HepG2 (cell line): ENCODE measurements around the gene GNG12. TPM values are rescaled to one million over a fixed set of nuclear protein-coding genes. Genes with fewer than 3 reads are reported as not detected.
A peak's percentile ranks its signal among the peaks of the same experiment; 100 is the strongest.

Experiments
- AHR ChIP-seq: IDR thresholded peaks from 2 replicates; pipeline ENCODE4 v1.6.1; 2018; ENCODE audit warnings: missing genetic modification reagents, missing compliant biosample characterization
- FOXK1 ChIP-seq: sonication (generic); formaldehyde crosslinking; IDR thresholded peaks from 2 replicates; pipeline ENCODE4 v1.4.0; 2020; ENCODE audit warnings: low read depth, missing genetic modification reagents, borderline replicate concordance
- HMGXB4 ChIP-seq, 2 experiments: sonication (generic) in 1 of 2; formaldehyde crosslinking in 1 of 2; IDR thresholded peaks; 2 replicates each; pipeline versions ENCODE4 v1.4.0 to v1.6.1; 2018 to 2020; ENCODE audit warnings: missing genetic modification reagents in 2 of 2, borderline replicate concordance in 1 of 2, low read depth in 1 of 2, mild to moderate bottlenecking in 1 of 2, missing biosample characterization in 1 of 2
- HNRNPK ChIP-seq: fragments of 200-400 bp; formaldehyde crosslinking; IDR thresholded peaks from 2 replicates; pipeline ENCODE4 v1.6.1; 2018; ENCODE audit warnings: low read length, low read depth, moderate library complexity, mild to moderate bottlenecking; ENCODE audit not compliant: poor library complexity, severe bottlenecking
- IRF2 ChIP-seq: IDR thresholded peaks from 2 replicates; pipeline ENCODE4 v1.6.1; 2018; ENCODE audit warnings: missing genetic modification reagents, missing compliant biosample characterization
- RBM39 ChIP-seq: fragments of 200-400 bp; formaldehyde crosslinking; IDR thresholded peaks from one replicate; pipeline ENCODE4 v1.6.1; 2018; ENCODE audit warnings: antibody characterized with exemption, mild to moderate bottlenecking, low read depth, low read length; ENCODE audit not compliant: poor library complexity, severe bottlenecking
- SIN3A ChIP-seq: IDR thresholded peaks from 2 replicates; pipeline ENCODE4 v1.6.1; 2011; ENCODE audit warnings: low read depth, mild to moderate bottlenecking, control low read depth, low read length, borderline replicate concordance
- SNRNP70 ChIP-seq: fragments of 200-400 bp; formaldehyde crosslinking; IDR thresholded peaks from 2 replicates; pipeline ENCODE4 v1.6.1; 2017; ENCODE audit warnings: mild to moderate bottlenecking, low read depth, low read length, moderate library complexity
- TCF12 ChIP-seq, 2 experiments: fragments of 450-650 bp in 1 of 2; sonication (generic) in 1 of 2; formaldehyde crosslinking in 1 of 2; IDR thresholded peaks; 2 replicates each; pipeline versions ENCODE4 v1.6.1 to v1.8.0; 2017 to 2022; ENCODE audit warnings: antibody characterized with exemption in 1 of 2, mild to moderate bottlenecking in 1 of 2, missing genetic modification reagents in 1 of 2, moderate library complexity in 1 of 2
- ZBTB8A ChIP-seq: sonication (generic); formaldehyde crosslinking; IDR thresholded peaks from 2 replicates; pipeline ENCODE4 v1.4.0; 2020; ENCODE audit warnings: mild to moderate bottlenecking, low read depth, missing genetic modification reagents, borderline replicate concordance
- ZFP37 ChIP-seq: sonication (generic); formaldehyde crosslinking; IDR thresholded peaks from 2 replicates; pipeline ENCODE4 v1.4.0; 2020; ENCODE audit warnings: missing genetic modification reagents, borderline replicate concordance
- ZFP82 ChIP-seq: sonication (generic); formaldehyde crosslinking; IDR thresholded peaks from 2 replicates; pipeline ENCODE4 v1.5.1; 2020; ENCODE audit warnings: mild to moderate bottlenecking, missing genetic modification reagents, borderline replicate concordance
- ZNF101 ChIP-seq: sonication (generic); formaldehyde crosslinking; IDR thresholded peaks from 2 replicates; pipeline ENCODE4 v1.4.0; 2020; ENCODE audit warnings: mild to moderate bottlenecking, low read depth, missing genetic modification reagents, borderline replicate concordance
- ZNF17 ChIP-seq: sonication (generic); formaldehyde crosslinking; IDR thresholded peaks from 2 replicates; pipeline ENCODE4 v1.5.0; 2020; ENCODE audit warnings: mild to moderate bottlenecking, missing genetic modification reagents
- ZNF567 ChIP-seq: sonication (generic); formaldehyde crosslinking; IDR thresholded peaks from 2 replicates; pipeline ENCODE4 v1.8.1; 2023; ENCODE audit warnings: mild to moderate bottlenecking, missing genetic modification reagents, borderline replicate concordance
- ZNF572 ChIP-seq: sonication (generic); formaldehyde crosslinking; IDR thresholded peaks from 2 replicates; pipeline ENCODE4 v1.5.1; 2020; ENCODE audit warnings: mild to moderate bottlenecking, missing genetic modification reagents
- ZNF660 ChIP-seq: sonication (generic); formaldehyde crosslinking; IDR thresholded peaks from 2 replicates; pipeline ENCODE4 v1.5.1; 2020; ENCODE audit warnings: mild to moderate bottlenecking, low read depth, missing genetic modification reagents, borderline replicate concordance
- ZNF740 ChIP-seq: sonication (generic); formaldehyde crosslinking; IDR thresholded peaks from 2 replicates; pipeline ENCODE4 v1.4.0; 2020; ENCODE audit warnings: missing genetic modification reagents
- ZNF83 ChIP-seq: sonication (generic); formaldehyde crosslinking; IDR thresholded peaks from 2 replicates; pipeline ENCODE4 v1.4.0; 2020; ENCODE audit warnings: missing genetic modification reagents, mild to moderate bottlenecking, borderline replicate concordance
- ZSCAN9 ChIP-seq: IDR thresholded peaks from 2 replicates; pipeline ENCODE4 v1.6.1; 2016; ENCODE audit warnings: borderline replicate concordance
- polyA plus RNA-seq, 8 experiments: library from polyadenylated mRNA; depleted of rRNA in 3 of 8; stranded (reverse) in 7 of 8; unstranded in 1 of 8; fragments of >200 nt; fragmentation: Illumina TruSeq in 4 of 8; extraction: Trizol in 4 of 8; gene quantifications; 2 replicates each; pipeline versions ENCODE4 v1.2.1 to v1.2.3, GENCODE V29; 2011 to 2016; ENCODE audit warnings: low read depth in 4 of 8, missing spikeins in 1 of 8, mixed read lengths in 1 of 8; ENCODE audit not compliant: insufficient read depth in 1 of 8
- total RNA-seq, 5 experiments: library from RNA; depleted of rRNA; stranded (reverse); fragments of >200 nt; fragmentation: Illumina TruSeq; extraction: Trizol; gene quantifications; 2 replicates each; pipeline ENCODE4 v1.2.3, GENCODE V29; 2016; ENCODE audit warnings: low read depth in 1 of 5
- TF ChIP-seq, protein P1 (sequence below): fragments of 450-650 bp; IDR thresholded peaks from 2 replicates; pipeline ENCODE4 v1.6.1; 2016
- TF ChIP-seq, protein P2 (sequence below): IDR thresholded peaks from 2 replicates; pipeline ENCODE4 v1.6.1; 2012; ENCODE audit warnings: low read length, improper control_type of control experiment

The GNG12 gene
- total and polyA plus RNA-seq, 2 of the 13 experiments (the other 11 are each of a cell fraction or from before 2014, with no cell fraction given), result 0.11 TPM

DNA sequence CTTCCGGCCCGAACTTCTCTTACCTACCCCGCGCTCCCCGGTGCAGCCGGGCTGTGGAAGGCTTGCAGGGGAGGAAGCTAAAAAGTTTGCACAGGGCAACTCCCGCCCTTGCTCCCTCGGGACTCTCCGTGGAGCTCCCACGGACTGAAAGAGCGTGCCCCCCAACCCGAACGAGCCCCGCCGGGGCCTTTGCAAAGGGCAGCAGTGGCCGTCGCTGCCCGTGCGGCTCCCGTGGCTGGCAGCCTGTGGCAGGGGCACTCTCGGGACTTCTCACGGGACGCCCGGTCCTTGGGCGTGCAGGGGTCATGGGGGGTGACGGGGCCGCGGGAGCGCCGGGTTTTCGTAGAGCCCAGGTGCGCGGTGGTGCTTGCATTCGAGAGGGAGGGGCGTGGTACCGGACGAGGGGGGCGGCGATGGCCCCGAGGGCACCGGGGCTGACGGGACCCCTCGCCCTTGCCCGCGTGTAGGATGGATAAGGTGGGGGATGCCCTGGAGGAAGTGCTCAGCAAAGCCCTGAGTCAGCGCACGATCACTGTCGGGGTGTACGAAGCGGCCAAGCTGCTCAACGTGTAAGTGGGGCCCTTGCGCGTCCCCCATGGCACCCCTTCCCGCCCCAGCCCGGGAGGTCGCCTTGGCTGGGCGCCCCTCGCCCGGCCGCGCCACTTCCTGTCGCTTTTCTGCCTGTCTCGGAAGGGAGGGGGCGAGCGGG lies 147.6 kb downstream of the GNG12 start (continued):
- TF ChIP-seq HNRNPK (no peak), ZFP82 (CRISPR knock-in tag) (peak; percentile 60; the same call in 1 of the 2 replicates), ZNF83 (no peak; the same call in 1 of the 2 replicates), IRF2 (CRISPR knock-in tag) (no peak), TCF12 (IDR thresholded peaks at IDR 0.05) (no peak), TCF12 (CRISPR knock-in tag; IDR thresholded peaks at IDR 0.05) (no peak), ZNF17 (peak; percentile 1; the same call in 1 of the 2 replicates), SNRNP70 (no peak), SIN3A (no peak), ZNF567 (no peak), RBM39 (peak; percentile 57), AHR (no peak), ZFP37 (CRISPR knock-in tag) (no peak), ZNF101 (CRISPR knock-in tag) (no peak), ZNF572 (no peak), ZBTB8A (CRISPR knock-in tag) (no peak), HMGXB4 (CRISPR knock-in tag; IDR thresholded peaks at IDR 0.05; ENCODE audit: borderline replicate concordance in 1 of 2, low read depth in 1 of 2) (peak in 1 of 2 experiments; percentile 17; a peak in 3 of 4 replicates), ZSCAN9 (CRISPR knock-in tag) (no peak), FOXK1 (no peak), ZNF660 (CRISPR knock-in tag) (no peak), ZNF740 (CRISPR knock-in tag) (no peak)
- TF ChIP-seq, protein P1, sequence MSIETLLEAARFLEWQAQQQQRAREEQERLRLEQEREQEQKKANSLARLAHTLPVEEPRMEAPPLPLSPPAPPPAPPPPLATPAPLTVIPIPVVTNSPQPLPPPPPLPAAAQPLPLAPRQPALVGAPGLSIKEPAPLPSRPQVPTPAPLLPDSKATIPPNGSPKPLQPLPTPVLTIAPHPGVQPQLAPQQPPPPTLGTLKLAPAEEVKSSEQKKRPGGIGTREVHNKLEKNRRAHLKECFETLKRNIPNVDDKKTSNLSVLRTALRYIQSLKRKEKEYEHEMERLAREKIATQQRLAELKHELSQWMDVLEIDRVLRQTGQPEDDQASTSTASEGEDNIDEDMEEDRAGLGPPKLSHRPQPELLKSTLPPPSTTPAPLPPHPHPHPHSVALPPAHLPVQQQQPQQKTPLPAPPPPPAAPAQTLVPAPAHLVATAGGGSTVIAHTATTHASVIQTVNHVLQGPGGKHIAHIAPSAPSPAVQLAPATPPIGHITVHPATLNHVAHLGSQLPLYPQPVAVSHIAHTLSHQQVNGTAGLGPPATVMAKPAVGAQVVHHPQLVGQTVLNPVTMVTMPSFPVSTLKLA, result no peak
- TF ChIP-seq, protein P2, sequence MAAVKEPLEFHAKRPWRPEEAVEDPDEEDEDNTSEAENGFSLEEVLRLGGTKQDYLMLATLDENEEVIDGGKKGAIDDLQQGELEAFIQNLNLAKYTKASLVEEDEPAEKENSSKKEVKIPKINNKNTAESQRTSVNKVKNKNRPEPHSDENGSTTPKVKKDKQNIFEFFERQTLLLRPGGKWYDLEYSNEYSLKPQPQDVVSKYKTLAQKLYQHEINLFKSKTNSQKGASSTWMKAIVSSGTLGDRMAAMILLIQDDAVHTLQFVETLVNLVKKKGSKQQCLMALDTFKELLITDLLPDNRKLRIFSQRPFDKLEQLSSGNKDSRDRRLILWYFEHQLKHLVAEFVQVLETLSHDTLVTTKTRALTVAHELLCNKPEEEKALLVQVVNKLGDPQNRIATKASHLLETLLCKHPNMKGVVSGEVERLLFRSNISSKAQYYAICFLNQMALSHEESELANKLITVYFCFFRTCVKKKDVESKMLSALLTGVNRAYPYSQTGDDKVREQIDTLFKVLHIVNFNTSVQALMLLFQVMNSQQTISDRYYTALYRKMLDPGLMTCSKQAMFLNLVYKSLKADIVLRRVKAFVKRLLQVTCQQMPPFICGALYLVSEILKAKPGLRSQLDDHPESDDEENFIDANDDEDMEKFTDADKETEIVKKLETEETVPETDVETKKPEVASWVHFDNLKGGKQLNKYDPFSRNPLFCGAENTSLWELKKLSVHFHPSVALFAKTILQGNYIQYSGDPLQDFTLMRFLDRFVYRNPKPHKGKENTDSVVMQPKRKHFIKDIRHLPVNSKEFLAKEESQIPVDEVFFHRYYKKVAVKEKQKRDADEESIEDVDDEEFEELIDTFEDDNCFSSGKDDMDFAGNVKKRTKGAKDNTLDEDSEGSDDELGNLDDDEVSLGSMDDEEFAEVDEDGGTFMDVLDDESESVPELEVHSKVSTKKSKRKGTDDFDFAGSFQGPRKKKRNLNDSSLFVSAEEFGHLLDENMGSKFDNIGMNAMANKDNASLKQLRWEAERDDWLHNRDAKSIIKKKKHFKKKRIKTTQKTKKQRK, result no peak
